ENCODE measurements around the gene DDX39A. TPM values are rescaled to one million over a fixed set of nuclear protein-coding genes. Genes with fewer than 3 reads are reported as not detected.
A peak's percentile ranks its signal among the peaks of the same experiment; 100 is the strongest.

DDX39A gene
- total and polyA plus RNA-seq, 2 donors (not counting 1 experiment from before 2014, with no cell fraction given), result 178 to 393 TPM

- Histone ChIP-seq H3K27me3 (replicated peaks in 1 of 4; ENCODE audit: control extremely low read depth in 1 of 4, control insufficient read depth in 3 of 4, insufficient read depth in 4 of 4, low read length in 3 of 4) (no peaks in the 10 kb centered on the region), H3K4me3 (ENCODE audit: control extremely low read depth in 1 of 5, extremely low read depth in 1 of 5, insufficient read depth in 1 of 5, low read depth in 2 of 5, low read length in 4 of 5) (no peak overlapping the region), H3K9ac (ENCODE audit: low read length) (no peak overlapping the region), H3K36me3 (replicated peaks in 1 of 2; ENCODE audit: control extremely low read depth in 1 of 2, control insufficient read depth in 1 of 2, extremely low read depth in 1 of 2, insufficient read depth in 2 of 2, low read length in 1 of 2) (peaks cover 0 to 59% of the 10 kb centered on the region in 2 experiments), H2AFZ (ENCODE audit: insufficient read depth, low read depth, low read length, poor library complexity, severe bottlenecking) (no peak overlapping the region), H3K4me1 (ENCODE audit: control insufficient read depth in 2 of 2, insufficient read depth in 2 of 2, low read length in 2 of 2) (peaks cover 48 to 76% of the 10 kb centered on the region in 2 donors), H3K79me2 (ENCODE audit: control insufficient read depth, insufficient read depth, low read length) (peaks cover 82% of the 10 kb centered on the region), H3K4me2 (replicated peaks; ENCODE audit: low read depth, low read length, poor library complexity, severe bottlenecking) (no peak overlapping the region), H3K27ac (ENCODE audit: low read length in 2 of 2) (peak overlapping the region; percentile 4 to 98), H3K9me3 (ENCODE audit: control extremely low read depth in 1 of 3, control insufficient read depth in 2 of 3, insufficient read depth in 1 of 3, low read length in 2 of 3) (peaks cover 0 to 14% (median 0%) of the 10 kb centered on the region in 3 donors), H4K20me1 (ENCODE audit: control insufficient read depth, insufficient read depth, low read length, poor library complexity, severe bottlenecking) (peaks cover 87% of the 10 kb centered on the region)
- 93% methylated on average over 2 of the region's 8 CpGs for WGBS (ENCODE audit: insufficient coverage)
- no peaks in the 10 kb centered on the region for H3K9me3 Mint-ChIP-seq (ENCODE audit: insufficient read depth)
- H3K4me1 Mint-ChIP-seq, result peaks cover 61% of the 10 kb centered on the region
- CTCF ChIA-PET, result interaction anchor here (0.6 to 3.3 kb wide), 5 partner anchors 10 to 297 kb away, joined by 3 to 24 read pairs (median 4); partner anchors contain the start of gene PRKACA
- DNase-seq (peak; percentile 57), ATAC-seq (ENCODE audit: low read depth) (no peak)
- H3K27ac Mint-ChIP-seq, result peak overlapping the region; percentile 70
- peak overlapping the region; percentile 68 for H3K4me3 Mint-ChIP-seq
- H3K27me3 Mint-ChIP-seq, result no peaks in the 10 kb centered on the region
- TF ChIP-seq EZH2 (IDR thresholded peaks at IDR 0.05; ENCODE audit: borderline replicate concordance, insufficient read depth, low read depth, low read length, poor library complexity, severe bottlenecking) (no peak), CTCF (IDR thresholded peaks at IDR 0.05) (no peak)
- intact Hi-C loops (cut with micrococcal nuclease), result loop anchor here (5.0 kb wide), 1 partner anchor 333 kb away; no protein-coding TSS in a partner anchor
- POLR2A ChIA-PET, result interaction anchor here (0.5 to 0.9 kb wide), 5 partner anchors 20 to 726 kb away, joined by 3 to 8 read pairs (median 5); partner anchors contain the start of gene PRKACA
These were observed 4.0 kb downstream of the DDX39A start for GRCh38 chr19:14414926-14415690.
